Neural cell (in vitro differentiated cells): ENCODE data around the gene FLAD1.
A peak's percentile ranks its signal among the peaks of the same experiment; 100 is the strongest.

Experiments
- EP300 ChIP-seq: fragments of 450-650 bp; conservative IDR thresholded peaks from 2 replicates; pipeline ENCODE4 v1.6.1; 2014; ENCODE audit warnings: antibody characterized with exemption, mild to moderate bottlenecking, moderate library complexity; ENCODE audit not compliant: poor library complexity, severe bottlenecking
- EZH2 ChIP-seq: fragments of 200-600, 300-800 bp; shearing (Covaris generic), sonication (generic); IDR thresholded peaks from 2 replicates; pipeline ENCODE4 v1.6.1; 2014; ENCODE audit warnings: antibody characterized with exemption, low read length, borderline replicate concordance, mild to moderate bottlenecking; ENCODE audit not compliant: insufficient read depth, poor library complexity, severe bottlenecking
- MXI1 ChIP-seq: fragments of 450-650 bp; conservative IDR thresholded peaks from 2 replicates; pipeline ENCODE4 v1.6.1; 2014; ENCODE audit warnings: antibody characterized with exemption, mild to moderate bottlenecking; ENCODE audit not compliant: poor library complexity, severe bottlenecking
- POLR2AphosphoS5 ChIP-seq: IDR thresholded peaks from 2 replicates; pipeline ENCODE4 v1.6.1; 2012
- RAD21 ChIP-seq: fragments of 450-650 bp; conservative IDR thresholded peaks from 2 replicates; pipeline ENCODE4 v1.6.1; 2014; ENCODE audit warnings: antibody characterized with exemption, mild to moderate bottlenecking, moderate library complexity
- SMC3 ChIP-seq: fragments of 450-650 bp; conservative IDR thresholded peaks from 2 replicates; pipeline ENCODE4 v1.6.1; 2014; ENCODE audit warnings: antibody characterized with exemption, mild to moderate bottlenecking, moderate library complexity; ENCODE audit not compliant: poor library complexity
- TF ChIP-seq, protein P1 (sequence below): IDR thresholded peaks from 2 replicates; pipeline ENCODE4 v1.6.1; 2012; ENCODE audit warnings: borderline replicate concordance
- TF ChIP-seq, protein P2 (sequence below): fragments of 450-650 bp; IDR thresholded peaks from 2 replicates; pipeline ENCODE4 v1.5.1; 2014; ENCODE audit warnings: antibody characterized with exemption, mild to moderate bottlenecking, moderate library complexity; ENCODE audit not compliant: poor library complexity, severe bottlenecking

DNA sequence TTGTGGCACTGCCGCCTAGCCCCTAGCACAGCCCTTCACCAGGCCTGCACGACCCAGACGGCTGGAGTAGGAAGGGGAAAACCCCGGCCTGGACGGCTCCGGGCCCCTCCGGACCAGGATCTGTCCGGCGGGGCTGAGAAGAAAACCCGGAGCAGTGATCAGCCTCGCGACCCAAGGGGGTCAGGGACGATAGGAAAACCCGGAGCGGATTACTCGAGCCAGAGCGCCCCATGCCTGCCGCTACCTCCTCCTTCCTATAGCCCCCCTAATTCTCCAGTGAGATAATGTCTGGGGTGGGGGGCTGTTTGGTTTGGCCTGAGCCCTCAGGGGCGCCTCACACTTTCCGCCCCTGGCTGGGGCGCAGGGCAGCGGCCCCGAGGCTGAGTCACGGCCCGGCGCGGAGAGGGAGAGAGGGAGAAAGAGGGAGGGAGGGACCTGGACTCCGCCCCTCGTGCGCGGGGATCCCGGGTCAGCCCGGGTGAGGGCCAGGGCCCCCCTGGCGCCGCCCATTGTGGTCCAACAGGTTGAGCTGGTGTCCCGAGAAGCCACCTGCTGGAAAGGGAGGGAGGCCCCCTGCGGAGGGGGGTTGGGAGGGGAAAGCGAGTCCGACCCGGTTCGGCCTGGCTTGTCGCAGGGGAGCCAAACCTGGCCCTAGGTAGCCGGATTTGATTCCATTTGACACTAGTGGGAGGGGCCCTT lies 17.7 kb downstream of the FLAD1 start:
- TF ChIP-seq, protein P1, sequence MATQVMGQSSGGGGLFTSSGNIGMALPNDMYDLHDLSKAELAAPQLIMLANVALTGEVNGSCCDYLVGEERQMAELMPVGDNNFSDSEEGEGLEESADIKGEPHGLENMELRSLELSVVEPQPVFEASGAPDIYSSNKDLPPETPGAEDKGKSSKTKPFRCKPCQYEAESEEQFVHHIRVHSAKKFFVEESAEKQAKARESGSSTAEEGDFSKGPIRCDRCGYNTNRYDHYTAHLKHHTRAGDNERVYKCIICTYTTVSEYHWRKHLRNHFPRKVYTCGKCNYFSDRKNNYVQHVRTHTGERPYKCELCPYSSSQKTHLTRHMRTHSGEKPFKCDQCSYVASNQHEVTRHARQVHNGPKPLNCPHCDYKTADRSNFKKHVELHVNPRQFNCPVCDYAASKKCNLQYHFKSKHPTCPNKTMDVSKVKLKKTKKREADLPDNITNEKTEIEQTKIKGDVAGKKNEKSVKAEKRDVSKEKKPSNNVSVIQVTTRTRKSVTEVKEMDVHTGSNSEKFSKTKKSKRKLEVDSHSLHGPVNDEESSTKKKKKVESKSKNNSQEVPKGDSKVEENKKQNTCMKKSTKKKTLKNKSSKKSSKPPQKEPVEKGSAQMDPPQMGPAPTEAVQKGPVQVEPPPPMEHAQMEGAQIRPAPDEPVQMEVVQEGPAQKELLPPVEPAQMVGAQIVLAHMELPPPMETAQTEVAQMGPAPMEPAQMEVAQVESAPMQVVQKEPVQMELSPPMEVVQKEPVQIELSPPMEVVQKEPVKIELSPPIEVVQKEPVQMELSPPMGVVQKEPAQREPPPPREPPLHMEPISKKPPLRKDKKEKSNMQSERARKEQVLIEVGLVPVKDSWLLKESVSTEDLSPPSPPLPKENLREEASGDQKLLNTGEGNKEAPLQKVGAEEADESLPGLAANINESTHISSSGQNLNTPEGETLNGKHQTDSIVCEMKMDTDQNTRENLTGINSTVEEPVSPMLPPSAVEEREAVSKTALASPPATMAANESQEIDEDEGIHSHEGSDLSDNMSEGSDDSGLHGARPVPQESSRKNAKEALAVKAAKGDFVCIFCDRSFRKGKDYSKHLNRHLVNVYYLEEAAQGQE: peak; percentile 49
- peak; percentile 30 for TF ChIP-seq POLR2AphosphoS5
- TF ChIP-seq, protein P2, sequence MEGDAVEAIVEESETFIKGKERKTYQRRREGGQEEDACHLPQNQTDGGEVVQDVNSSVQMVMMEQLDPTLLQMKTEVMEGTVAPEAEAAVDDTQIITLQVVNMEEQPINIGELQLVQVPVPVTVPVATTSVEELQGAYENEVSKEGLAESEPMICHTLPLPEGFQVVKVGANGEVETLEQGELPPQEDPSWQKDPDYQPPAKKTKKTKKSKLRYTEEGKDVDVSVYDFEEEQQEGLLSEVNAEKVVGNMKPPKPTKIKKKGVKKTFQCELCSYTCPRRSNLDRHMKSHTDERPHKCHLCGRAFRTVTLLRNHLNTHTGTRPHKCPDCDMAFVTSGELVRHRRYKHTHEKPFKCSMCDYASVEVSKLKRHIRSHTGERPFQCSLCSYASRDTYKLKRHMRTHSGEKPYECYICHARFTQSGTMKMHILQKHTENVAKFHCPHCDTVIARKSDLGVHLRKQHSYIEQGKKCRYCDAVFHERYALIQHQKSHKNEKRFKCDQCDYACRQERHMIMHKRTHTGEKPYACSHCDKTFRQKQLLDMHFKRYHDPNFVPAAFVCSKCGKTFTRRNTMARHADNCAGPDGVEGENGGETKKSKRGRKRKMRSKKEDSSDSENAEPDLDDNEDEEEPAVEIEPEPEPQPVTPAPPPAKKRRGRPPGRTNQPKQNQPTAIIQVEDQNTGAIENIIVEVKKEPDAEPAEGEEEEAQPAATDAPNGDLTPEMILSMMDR: peak; percentile 37
- peak; percentile 47 for TF ChIP-seq MXI1
- no peak for TF ChIP-seq EZH2
- no peak for TF ChIP-seq EP300
- TF ChIP-seq SMC3: peak; percentile 21
- TF ChIP-seq RAD21: peak; percentile 12
